HEK293 (cell line): Measurements from ENCODE around the gene RAB9A.

Source experiments
- SALL2 ChIP-seq: fragments of 450-650 bp; formaldehyde crosslinking; IDR thresholded peaks from 2 replicates; pipeline ENCODE4 v1.5.0; 2017; ENCODE audit warnings: missing biosample characterization, mild to moderate bottlenecking, missing genetic modification characterization, borderline replicate concordance
- SP2 ChIP-seq: fragments of 450-650 bp; formaldehyde crosslinking; IDR thresholded peaks from 2 replicates; pipeline ENCODE4 v1.5.1; 2016; ENCODE audit warnings: missing biosample characterization, missing genetic modification characterization
- ZEB2 ChIP-seq: fragments of 450-650 bp; formaldehyde crosslinking; IDR thresholded peaks from 2 replicates; pipeline ENCODE4 v1.5.1; 2016; ENCODE audit warnings: missing biosample characterization, missing genetic modification characterization
- ZNF112 ChIP-seq: fragments of 450-650 bp; formaldehyde crosslinking; IDR thresholded peaks from 2 replicates; pipeline ENCODE4 v1.5.0; 2017; ENCODE audit warnings: missing biosample characterization, missing genetic modification characterization
- ZNF146 ChIP-seq: fragments of 450-650 bp; formaldehyde crosslinking; IDR thresholded peaks from 2 replicates; pipeline ENCODE4 v1.5.1; 2016; ENCODE audit warnings: missing biosample characterization, missing genetic modification characterization
- ZNF16 ChIP-seq: fragments of 450-650 bp; formaldehyde crosslinking; IDR thresholded peaks from 2 replicates; pipeline ENCODE4 v1.5.1; 2016; ENCODE audit warnings: low read depth, missing biosample characterization, missing genetic modification characterization
- ZNF174 ChIP-seq: fragments of 450-650 bp; formaldehyde crosslinking; IDR thresholded peaks from 2 replicates; pipeline ENCODE4 v1.5.0; 2017; ENCODE audit warnings: missing biosample characterization, mild to moderate bottlenecking, missing genetic modification characterization
- ZNF2 ChIP-seq: fragments of 450-650 bp; formaldehyde crosslinking; IDR thresholded peaks from 2 replicates; pipeline ENCODE4 v1.5.1; 2016; ENCODE audit warnings: missing biosample characterization, missing genetic modification characterization
- ZNF404 ChIP-seq: fragments of 450-650 bp; formaldehyde crosslinking; IDR thresholded peaks from 2 replicates; pipeline ENCODE4 v1.5.1; 2017; ENCODE audit warnings: missing biosample characterization, missing genetic modification characterization
- ZNF529 ChIP-seq: fragments of 450-650 bp; formaldehyde crosslinking; IDR thresholded peaks from 2 replicates; pipeline ENCODE4 v1.5.1; 2017; ENCODE audit warnings: missing genetic modification characterization, missing biosample characterization; ENCODE audit not compliant: insufficient replicate concordance
- ZNF544 ChIP-seq: fragments of 450-650 bp; formaldehyde crosslinking; IDR thresholded peaks from 2 replicates; pipeline ENCODE4 v1.5.0; 2017; ENCODE audit warnings: missing biosample characterization, missing genetic modification characterization
- ZNF621 ChIP-seq: fragments of 450-650 bp; formaldehyde crosslinking; IDR thresholded peaks from 2 replicates; pipeline ENCODE4 v1.5.1; 2017; ENCODE audit warnings: missing biosample characterization, missing genetic modification characterization
- ZNF626 ChIP-seq: fragments of 450-650 bp; sonication (Bioruptor Pico); formaldehyde crosslinking; IDR thresholded peaks from 2 replicates; pipeline ENCODE4 v1.5.1; 2018; ENCODE audit warnings: missing biosample characterization, missing genetic modification characterization, inconsistent platforms
- ZNF707 ChIP-seq: fragments of 450-650 bp; formaldehyde crosslinking; IDR thresholded peaks from 2 replicates; pipeline ENCODE4 v1.5.1; 2016; ENCODE audit warnings: missing biosample characterization, missing genetic modification characterization
- ZNF791 ChIP-seq: fragments of 450-650 bp; formaldehyde crosslinking; IDR thresholded peaks from 2 replicates; pipeline ENCODE4 v1.5.1; 2016; ENCODE audit warnings: missing biosample characterization, missing genetic modification characterization
- ZSCAN23 ChIP-seq: fragments of 450-650 bp; formaldehyde crosslinking; IDR thresholded peaks from 2 replicates; pipeline ENCODE4 v1.5.1; 2016; ENCODE audit warnings: missing biosample characterization, missing genetic modification characterization
- TF ChIP-seq, protein P1 (sequence below): fragments of 450-650 bp; formaldehyde crosslinking; IDR thresholded peaks from 2 replicates; pipeline ENCODE4 v1.5.1; 2016; ENCODE audit warnings: missing biosample characterization, missing genetic modification characterization, borderline replicate concordance
- TF ChIP-seq, protein P2 (sequence below): fragments of 450-650 bp; formaldehyde crosslinking; IDR thresholded peaks from 2 replicates; pipeline ENCODE4 v1.5.1; 2016; ENCODE audit warnings: missing biosample characterization, missing genetic modification characterization
- TF ChIP-seq, protein P3 (sequence below): fragments of 450-650 bp; formaldehyde crosslinking; conservative IDR thresholded peaks from 2 replicates; pipeline ENCODE4 v1.5.1; 2016; ENCODE audit warnings: low read depth, missing biosample characterization, missing genetic modification characterization
- TF ChIP-seq, protein P4 (sequence below): fragments of 450-650 bp; formaldehyde crosslinking; IDR thresholded peaks from 2 replicates; pipeline ENCODE4 v1.5.1; 2016; ENCODE audit warnings: missing biosample characterization, missing genetic modification characterization
- TF ChIP-seq, protein P5 (sequence below): fragments of 450-650 bp; formaldehyde crosslinking; IDR thresholded peaks from 2 replicates; pipeline ENCODE4 v1.5.1; 2016; ENCODE audit warnings: missing biosample characterization, missing genetic modification characterization, low read depth

RAB9A gene

DNA sequence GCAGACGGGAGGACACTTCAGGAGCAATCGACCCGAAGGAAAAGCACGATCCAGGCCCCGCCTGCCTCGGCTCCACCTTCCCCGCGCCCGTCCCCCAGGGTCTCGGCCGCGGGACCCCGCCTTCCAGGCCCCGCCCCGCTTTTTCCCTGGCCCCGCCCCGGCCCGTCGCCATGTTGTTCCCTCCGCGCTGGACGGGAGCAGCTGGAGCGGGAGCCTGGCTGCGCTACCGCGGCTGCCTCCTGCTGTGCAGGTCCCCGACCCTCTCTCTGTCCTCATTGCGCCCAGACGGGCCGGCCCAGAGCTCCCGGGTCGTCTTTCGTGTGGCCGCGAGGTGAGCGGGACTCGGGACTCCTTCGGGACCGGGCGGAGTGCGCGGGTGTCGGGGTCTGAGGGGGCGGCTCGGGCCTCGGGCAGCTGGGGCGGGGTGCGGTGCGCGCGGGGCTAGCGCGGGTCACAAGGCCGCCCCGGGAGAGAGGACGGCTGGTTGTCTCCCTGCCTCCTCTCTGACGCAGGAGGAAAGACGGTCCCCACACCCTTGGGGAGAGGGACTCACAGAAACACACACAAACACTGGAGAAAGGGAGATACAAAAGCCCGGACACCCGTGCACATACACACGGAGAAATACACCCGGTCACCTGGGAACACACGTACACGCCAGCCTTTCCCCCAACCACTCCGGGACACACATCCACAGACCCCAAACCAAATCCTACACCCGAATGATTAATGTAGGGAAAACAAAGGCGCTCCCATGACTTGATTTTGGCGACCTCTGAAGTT, at the start of gene RAB9A (continued):
- TF ChIP-seq, protein P1, sequence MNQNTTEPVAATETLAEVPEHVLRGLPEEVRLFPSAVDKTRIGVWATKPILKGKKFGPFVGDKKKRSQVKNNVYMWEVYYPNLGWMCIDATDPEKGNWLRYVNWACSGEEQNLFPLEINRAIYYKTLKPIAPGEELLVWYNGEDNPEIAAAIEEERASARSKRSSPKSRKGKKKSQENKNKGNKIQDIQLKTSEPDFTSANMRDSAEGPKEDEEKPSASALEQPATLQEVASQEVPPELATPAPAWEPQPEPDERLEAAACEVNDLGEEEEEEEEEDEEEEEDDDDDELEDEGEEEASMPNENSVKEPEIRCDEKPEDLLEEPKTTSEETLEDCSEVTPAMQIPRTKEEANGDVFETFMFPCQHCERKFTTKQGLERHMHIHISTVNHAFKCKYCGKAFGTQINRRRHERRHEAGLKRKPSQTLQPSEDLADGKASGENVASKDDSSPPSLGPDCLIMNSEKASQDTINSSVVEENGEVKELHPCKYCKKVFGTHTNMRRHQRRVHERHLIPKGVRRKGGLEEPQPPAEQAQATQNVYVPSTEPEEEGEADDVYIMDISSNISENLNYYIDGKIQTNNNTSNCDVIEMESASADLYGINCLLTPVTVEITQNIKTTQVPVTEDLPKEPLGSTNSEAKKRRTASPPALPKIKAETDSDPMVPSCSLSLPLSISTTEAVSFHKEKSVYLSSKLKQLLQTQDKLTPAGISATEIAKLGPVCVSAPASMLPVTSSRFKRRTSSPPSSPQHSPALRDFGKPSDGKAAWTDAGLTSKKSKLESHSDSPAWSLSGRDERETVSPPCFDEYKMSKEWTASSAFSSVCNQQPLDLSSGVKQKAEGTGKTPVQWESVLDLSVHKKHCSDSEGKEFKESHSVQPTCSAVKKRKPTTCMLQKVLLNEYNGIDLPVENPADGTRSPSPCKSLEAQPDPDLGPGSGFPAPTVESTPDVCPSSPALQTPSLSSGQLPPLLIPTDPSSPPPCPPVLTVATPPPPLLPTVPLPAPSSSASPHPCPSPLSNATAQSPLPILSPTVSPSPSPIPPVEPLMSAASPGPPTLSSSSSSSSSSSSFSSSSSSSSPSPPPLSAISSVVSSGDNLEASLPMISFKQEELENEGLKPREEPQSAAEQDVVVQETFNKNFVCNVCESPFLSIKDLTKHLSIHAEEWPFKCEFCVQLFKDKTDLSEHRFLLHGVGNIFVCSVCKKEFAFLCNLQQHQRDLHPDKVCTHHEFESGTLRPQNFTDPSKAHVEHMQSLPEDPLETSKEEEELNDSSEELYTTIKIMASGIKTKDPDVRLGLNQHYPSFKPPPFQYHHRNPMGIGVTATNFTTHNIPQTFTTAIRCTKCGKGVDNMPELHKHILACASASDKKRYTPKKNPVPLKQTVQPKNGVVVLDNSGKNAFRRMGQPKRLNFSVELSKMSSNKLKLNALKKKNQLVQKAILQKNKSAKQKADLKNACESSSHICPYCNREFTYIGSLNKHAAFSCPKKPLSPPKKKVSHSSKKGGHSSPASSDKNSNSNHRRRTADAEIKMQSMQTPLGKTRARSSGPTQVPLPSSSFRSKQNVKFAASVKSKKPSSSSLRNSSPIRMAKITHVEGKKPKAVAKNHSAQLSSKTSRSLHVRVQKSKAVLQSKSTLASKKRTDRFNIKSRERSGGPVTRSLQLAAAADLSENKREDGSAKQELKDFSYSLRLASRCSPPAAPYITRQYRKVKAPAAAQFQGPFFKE (tag by site-specific recombination): no peak
- TF ChIP-seq ZNF707 (tag by site-specific recombination) (no peak), ZNF2 (tag by site-specific recombination) (no peak), ZNF544 (no peak), ZNF146 (tag by site-specific recombination) (no peak), ZNF404 (no peak), ZNF621 (tag by site-specific recombination) (no peak), ZNF16 (tag by site-specific recombination) (no peak), ZSCAN23 (no peak), ZNF626 (tag by site-specific recombination) (no peak), SALL2 (no peak), ZNF112 (tag by site-specific recombination) (no peak), ZNF529 (tag by site-specific recombination) (no peak), ZNF791 (no peak), SP2 (tag by site-specific recombination) (peak; percentile 79), ZEB2 (tag by site-specific recombination) (peak; percentile 85; the same call in 1 of the 2 replicates), ZNF174 (tag by site-specific recombination) (no peak)
- TF ChIP-seq, protein P2, sequence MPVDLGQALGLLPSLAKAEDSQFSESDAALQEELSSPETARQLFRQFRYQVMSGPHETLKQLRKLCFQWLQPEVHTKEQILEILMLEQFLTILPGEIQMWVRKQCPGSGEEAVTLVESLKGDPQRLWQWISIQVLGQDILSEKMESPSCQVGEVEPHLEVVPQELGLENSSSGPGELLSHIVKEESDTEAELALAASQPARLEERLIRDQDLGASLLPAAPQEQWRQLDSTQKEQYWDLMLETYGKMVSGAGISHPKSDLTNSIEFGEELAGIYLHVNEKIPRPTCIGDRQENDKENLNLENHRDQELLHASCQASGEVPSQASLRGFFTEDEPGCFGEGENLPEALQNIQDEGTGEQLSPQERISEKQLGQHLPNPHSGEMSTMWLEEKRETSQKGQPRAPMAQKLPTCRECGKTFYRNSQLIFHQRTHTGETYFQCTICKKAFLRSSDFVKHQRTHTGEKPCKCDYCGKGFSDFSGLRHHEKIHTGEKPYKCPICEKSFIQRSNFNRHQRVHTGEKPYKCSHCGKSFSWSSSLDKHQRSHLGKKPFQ (tag by site-specific recombination): no peak
- TF ChIP-seq, protein P3, sequence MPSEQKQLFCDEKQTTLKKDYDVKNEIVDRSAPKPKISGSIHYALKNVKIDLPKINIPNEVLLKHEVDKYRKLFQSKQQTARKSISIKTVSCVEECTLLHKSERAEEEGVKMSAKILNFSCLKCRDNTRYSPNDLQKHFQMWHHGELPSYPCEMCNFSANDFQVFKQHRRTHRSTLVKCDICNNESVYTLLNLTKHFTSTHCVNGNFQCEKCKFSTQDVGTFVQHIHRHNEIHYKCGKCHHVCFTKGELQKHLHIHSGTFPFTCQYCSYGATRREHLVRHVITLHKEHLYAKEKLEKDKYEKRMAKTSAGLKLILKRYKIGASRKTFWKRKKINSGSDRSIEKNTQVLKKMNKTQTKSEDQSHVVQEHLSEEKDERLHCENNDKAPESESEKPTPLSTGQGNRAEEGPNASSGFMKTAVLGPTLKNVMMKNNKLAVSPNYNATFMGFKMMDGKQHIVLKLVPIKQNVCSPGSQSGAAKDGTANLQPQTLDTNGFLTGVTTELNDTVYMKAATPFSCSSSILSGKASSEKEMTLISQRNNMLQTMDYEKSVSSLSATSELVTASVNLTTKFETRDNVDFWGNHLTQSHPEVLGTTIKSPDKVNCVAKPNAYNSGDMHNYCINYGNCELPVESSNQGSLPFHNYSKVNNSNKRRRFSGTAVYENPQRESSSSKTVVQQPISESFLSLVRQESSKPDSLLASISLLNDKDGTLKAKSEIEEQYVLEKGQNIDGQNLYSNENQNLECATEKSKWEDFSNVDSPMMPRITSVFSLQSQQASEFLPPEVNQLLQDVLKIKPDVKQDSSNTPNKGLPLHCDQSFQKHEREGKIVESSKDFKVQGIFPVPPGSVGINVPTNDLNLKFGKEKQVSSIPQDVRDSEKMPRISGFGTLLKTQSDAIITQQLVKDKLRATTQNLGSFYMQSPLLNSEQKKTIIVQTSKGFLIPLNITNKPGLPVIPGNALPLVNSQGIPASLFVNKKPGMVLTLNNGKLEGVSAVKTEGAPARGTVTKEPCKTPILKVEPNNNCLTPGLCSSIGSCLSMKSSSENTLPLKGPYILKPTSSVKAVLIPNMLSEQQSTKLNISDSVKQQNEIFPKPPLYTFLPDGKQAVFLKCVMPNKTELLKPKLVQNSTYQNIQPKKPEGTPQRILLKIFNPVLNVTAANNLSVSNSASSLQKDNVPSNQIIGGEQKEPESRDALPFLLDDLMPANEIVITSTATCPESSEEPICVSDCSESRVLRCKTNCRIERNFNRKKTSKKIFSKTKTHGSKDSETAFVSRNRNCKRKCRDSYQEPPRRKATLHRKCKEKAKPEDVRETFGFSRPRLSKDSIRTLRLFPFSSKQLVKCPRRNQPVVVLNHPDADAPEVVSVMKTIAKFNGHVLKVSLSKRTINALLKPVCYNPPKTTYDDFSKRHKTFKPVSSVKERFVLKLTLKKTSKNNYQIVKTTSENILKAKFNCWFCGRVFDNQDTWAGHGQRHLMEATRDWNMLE (tag by site-specific recombination): no peak
- TF ChIP-seq, protein P4, sequence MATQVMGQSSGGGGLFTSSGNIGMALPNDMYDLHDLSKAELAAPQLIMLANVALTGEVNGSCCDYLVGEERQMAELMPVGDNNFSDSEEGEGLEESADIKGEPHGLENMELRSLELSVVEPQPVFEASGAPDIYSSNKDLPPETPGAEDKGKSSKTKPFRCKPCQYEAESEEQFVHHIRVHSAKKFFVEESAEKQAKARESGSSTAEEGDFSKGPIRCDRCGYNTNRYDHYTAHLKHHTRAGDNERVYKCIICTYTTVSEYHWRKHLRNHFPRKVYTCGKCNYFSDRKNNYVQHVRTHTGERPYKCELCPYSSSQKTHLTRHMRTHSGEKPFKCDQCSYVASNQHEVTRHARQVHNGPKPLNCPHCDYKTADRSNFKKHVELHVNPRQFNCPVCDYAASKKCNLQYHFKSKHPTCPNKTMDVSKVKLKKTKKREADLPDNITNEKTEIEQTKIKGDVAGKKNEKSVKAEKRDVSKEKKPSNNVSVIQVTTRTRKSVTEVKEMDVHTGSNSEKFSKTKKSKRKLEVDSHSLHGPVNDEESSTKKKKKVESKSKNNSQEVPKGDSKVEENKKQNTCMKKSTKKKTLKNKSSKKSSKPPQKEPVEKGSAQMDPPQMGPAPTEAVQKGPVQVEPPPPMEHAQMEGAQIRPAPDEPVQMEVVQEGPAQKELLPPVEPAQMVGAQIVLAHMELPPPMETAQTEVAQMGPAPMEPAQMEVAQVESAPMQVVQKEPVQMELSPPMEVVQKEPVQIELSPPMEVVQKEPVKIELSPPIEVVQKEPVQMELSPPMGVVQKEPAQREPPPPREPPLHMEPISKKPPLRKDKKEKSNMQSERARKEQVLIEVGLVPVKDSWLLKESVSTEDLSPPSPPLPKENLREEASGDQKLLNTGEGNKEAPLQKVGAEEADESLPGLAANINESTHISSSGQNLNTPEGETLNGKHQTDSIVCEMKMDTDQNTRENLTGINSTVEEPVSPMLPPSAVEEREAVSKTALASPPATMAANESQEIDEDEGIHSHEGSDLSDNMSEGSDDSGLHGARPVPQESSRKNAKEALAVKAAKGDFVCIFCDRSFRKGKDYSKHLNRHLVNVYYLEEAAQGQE (tag by site-specific recombination): 0 out of 2 replicates have a peak, but pooled peaks have one; percentile 12
- TF ChIP-seq, protein P5, sequence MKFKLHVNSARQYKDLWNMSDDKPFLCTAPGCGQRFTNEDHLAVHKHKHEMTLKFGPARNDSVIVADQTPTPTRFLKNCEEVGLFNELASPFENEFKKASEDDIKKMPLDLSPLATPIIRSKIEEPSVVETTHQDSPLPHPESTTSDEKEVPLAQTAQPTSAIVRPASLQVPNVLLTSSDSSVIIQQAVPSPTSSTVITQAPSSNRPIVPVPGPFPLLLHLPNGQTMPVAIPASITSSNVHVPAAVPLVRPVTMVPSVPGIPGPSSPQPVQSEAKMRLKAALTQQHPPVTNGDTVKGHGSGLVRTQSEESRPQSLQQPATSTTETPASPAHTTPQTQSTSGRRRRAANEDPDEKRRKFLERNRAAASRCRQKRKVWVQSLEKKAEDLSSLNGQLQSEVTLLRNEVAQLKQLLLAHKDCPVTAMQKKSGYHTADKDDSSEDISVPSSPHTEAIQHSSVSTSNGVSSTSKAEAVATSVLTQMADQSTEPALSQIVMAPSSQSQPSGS (tag by site-specific recombination): no peak
